Endometrial microvascular endothelial cells (primary cell): ENCODE measurements around the gene FGFBP1. TPM values are rescaled to one million over a fixed set of nuclear protein-coding genes. Genes with fewer than 3 reads are reported as not detected.
"Not testable (repeated sequence)": the region's sequence is repeated elsewhere in the genome, so short reads cannot be mapped to it uniquely, and the experiment has no call there.

ENCODE experiments used
- in situ Hi-C: cut with HindIII; loops from 2 replicates; pipeline ENCODE4 v1.10.0; 2017; ENCODE audit warnings: low sequenced_read_pairs, low pct_unique_long_range_greater_than_20kb; ENCODE audit errors: inconsistent ontology term
- total RNA-seq: library from RNA; depleted of rRNA; stranded (reverse); fragments of >200 nt; gene quantifications from one replicate; pipeline ENCODE4 v1.2.3, GENCODE V29; 2015; ENCODE audit errors: inconsistent ontology term

The FGFBP1 gene
- total RNA-seq, 1 donor from 2014 or later = not detected

- in situ Hi-C loops = no loop called here
Measured at GRCh38 chr4:15917297-15917696, 21.2 kb downstream of the FGFBP1 start.

- in situ Hi-C loops = not testable (repeated sequence)
Measured at GRCh38 chr4:15916358-15916757, 22.2 kb downstream of the FGFBP1 start.

DNA sequence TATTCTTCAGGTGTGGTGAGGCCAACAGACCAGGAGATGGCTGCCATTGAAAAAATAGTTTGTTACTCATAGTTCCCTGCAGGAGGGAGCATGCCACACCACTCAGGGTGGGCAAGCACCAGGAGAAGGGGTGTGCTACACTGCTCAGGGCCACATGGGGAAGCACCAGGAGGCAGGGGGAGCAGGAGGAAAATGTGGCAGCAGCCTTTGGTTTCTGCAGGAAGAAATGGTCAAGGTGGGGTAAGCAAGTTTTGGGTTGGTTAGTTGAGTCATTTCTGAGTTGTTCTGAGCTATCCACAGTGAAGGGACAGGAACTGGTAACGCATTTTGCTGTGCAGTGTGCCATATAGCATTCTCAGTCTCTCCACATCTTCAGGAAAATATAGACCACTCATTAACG lies 23.8 kb downstream of the FGFBP1 start:
- in situ Hi-C loops = no loop called here

- in situ Hi-C loops = no loop called here
Measured at GRCh38 chr4:15914291-15914690, 24.2 kb downstream of the FGFBP1 start.

DNA sequence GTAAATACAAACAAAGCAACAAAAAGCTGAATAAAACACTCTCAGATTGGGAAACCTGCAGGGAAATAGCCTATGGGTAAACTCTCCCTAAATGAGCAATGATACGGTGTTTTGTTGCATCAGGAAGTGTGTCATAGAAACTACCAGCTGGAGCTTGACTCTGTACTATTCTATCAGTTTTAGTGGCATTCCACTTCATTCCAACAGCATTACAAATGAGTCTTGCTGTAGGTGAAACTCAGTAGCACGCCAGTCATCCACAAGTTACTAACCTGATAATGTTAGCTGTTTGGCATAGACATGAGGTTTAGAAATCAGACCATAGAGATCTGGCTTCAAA lies 24.9 kb downstream of the FGFBP1 start:
- in situ Hi-C loops = no loop called here

DNA sequence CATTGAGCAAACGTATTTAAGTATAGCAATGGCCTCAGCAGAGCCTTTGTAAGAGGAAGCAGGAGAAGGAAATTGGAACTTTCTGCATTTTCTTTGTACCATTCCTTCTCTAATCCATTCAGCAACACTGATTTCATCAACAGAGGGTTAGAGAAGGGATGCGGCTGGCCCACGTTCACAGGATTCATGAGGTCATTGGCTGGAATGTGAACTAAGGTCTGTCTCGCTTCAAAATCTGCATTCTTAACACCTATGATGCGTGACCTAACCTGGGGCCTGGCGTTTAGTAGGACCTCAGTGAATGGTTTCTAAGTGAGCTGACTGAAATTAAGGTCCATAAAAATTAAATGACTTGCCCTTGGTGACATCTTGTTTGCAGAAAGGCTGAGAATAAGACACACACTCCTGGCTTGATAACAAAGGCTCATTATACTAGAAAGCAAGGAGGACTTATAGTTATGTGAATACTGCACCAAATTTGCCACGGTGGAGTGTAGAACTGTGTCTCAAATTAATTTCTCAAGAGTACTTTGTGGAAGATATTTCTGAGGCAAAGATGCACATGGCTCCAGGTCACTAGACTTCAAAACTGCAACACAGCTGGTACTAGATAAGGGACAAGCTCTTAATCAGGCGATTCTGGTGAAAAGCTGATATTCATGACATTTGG lies 25.4 kb downstream of the FGFBP1 start:
- in situ Hi-C loops = no loop called here

DNA sequence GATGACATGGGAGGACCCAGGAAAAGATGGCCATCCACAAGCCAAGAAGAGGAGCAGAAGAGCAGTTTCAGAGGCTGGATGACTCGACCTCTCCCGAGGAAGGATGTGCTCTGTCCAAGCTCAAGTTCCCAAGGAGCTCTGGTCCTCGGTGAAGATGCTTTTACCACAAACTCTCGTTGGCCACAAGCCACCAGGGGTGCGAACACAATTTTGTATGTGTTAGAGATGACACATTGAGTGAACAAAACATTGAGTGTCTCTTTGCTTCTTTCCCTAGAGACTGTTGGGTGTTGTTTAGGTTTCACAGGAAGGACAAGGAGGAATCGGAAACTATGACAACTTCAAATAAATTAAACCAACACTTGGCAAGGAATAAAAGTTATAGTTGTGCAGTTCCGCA lies 26.3 kb downstream of the FGFBP1 start:
- in situ Hi-C loops = no loop called here

DNA sequence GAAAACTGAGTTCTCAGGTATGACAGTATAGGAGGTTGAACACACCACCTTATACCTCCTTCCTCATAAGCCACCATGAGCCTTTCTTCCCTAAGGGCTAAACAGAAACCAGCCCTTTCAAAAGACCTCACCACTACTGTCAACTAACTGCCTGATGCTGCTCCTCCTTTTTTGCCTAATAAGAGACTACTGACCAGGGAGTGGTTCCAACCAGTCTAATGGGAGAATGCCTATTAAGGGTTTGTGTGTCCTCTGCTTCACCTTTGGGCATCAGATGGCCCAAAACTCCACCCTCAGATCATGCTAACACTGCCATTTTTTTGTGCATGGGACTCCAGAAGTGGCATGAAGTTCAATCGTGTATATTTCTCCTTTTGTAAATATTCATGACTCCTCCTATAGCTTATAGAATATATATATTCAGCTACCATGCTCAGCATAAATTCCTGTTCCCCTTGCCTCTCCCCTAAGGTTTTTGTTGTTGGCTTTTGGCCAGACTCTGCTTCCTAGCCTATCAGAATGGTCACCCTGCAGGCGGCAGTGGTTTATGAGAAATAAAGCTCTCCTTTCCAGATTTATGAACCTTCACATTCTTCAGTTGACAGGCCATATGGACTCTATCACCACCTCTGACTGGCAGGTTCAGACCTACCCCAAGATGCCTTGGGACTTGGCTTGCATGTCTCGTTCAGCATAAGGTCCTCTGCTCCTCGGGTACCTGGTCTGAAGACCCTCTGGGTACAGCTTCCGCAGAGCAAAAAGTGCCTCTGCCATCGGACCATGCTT lies 28.2 kb downstream of the FGFBP1 start:
- in situ Hi-C loops = no loop called here

DNA sequence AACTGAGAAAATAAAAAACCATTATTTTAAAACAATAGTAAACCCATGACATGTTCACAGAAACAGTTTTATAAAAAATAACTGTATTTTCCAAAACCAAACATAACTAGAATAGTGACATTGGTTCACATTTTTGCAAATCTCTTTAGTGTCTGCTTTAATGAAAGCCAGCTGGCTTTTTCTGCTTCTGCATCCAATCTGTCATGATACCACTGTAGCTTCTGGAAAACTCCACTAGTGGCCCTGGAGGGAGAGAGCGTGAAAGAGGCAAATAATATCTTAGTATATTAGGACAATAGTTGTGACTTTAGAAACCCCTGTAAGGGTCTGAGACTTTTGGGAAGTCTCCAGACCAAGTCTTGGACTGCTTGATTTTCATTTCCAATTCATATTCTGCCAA lies 31.1 kb downstream of the FGFBP1 start:
- in situ Hi-C loops = no loop called here

DNA sequence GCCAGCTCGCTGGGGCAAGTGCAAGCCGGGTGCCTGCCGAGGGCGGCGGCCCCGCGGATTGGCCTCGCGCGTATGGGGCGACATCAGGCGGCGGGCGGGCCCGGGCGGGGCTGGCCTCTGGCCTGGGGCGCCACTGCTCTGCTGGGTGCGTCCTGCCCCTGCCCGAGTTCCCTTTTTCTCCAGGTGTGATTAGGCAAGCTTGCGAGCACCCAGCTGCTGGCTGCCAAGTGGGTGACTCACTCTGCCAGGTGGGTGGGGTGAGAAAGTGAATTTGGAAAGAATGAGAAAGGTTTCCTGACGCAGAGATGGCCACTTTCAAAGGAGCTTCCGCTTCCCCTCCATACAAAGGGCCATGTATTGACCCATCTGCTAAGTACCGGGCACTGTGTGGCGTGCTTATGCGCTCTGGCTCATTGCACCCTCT lies 32.5 kb downstream of the FGFBP1 start:
- in situ Hi-C loops = no loop called here

GRCh38 chr4:15902746-15903145 lies 35.8 kb downstream of the FGFBP1 start:
- in situ Hi-C loops = no loop called here

DNA sequence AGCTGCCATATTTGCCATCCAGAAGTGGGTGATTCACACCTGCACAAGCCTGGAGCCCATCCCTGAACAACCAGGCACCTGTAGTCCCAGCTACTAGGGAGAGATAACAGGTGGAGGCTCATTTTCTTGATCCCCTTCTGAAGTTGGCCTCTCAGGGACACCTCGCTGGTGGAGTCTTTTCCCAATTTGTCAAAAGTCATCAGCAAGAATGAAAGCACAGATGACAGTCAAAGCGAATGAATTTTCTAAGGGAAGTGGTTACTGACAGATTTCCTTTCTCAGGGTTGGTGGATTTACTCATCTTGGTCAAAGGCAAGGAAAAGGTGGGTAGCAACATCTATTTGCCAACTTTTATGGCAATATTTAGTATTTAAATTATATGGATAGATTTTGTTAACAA lies 36.5 kb downstream of the FGFBP1 start:
- in situ Hi-C loops = no loop called here

DNA sequence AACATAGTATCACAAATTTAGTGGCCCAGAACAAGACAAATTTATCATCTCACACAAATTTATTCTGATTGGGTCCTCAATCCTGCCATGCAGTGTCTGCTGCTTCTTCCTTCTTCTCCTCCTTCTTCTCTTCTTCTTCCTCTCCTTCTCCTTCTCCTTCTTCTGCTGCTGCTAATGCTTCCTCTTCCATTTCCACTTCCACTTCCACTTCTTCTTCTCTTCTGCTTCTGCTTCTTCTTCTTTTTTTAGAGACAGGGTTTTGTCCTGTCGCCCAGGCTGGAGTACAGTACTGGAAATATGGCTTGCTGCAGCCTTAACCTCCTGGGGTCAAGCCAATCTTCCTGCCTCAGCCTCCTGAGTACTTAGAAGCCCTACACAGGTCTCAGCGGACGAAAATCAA lies 37.5 kb downstream of the FGFBP1 start:
- in situ Hi-C loops = no loop called here

- in situ Hi-C loops = no loop called here
Measured at GRCh38 chr4:15899511-15899910, 39.0 kb downstream of the FGFBP1 start.

DNA sequence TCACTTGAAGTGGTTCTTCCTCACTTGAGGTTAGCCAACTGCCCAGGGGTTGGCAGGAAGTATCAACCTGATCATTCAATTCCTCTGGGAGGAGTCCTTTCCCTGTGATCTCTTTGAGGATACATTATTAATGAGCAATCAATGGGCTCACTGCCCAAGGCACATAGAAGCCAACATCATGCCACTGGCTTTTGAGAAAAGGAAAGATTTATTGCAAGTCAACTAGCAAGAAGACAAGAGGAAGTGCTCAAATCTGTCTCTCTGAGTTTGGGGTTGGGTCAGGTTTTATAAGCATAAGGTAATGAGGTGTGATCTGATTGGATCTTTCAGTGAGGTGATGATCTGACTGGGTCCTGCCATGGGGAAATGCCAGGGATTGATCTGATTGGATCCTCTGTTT lies 39.6 kb downstream of the FGFBP1 start:
- in situ Hi-C loops = no loop called here

GRCh38 chr4:15897577-15897976 lies 41.0 kb downstream of the FGFBP1 start:
- in situ Hi-C loops = no loop called here

- in situ Hi-C loops = no loop called here
Measured at GRCh38 chr4:15894921-15895916, 43.3 kb downstream of the FGFBP1 start.

DNA sequence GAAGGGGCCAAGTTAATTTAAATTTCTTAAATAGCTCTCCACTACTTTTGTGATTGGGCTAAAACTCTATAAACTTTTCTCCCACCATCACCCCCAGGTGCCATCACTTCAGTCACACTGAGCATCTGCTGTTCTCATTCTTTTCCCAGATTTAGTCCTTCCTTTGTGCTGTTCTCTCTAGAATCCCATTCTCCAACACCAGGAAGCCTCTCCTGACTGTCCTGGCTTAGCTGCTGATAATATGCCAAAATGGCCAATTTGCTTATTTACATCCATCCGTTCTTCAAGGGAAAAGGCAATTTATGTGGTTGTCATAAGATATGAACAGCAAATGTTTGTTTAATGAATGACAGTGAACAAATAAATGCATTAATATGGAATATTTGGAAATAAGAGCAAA lies 44.1 kb downstream of the FGFBP1 start:
- in situ Hi-C loops = no loop called here

GRCh38 chr4:15893962-15894361 lies 44.6 kb downstream of the FGFBP1 start:
- in situ Hi-C loops = no loop called here
